Vagina (tissue), 2 donors: ENCODE data around the gene PPP1R3F.

ENCODE experiments used
- POLR2A ChIP-seq, 2 donors: fragments of 450-650 bp; IDR thresholded peaks; one replicate each; pipeline ENCODE4 v1.6.1; 2017; ENCODE audit warnings: antibody characterized with exemption in 2 of 2, mild to moderate bottlenecking in 2 of 2, moderate library complexity in 2 of 2
- POLR2AphosphoS5 ChIP-seq, 2 donors: sonication (generic); formaldehyde crosslinking; IDR thresholded peaks; one replicate each; pipeline ENCODE4 v1.9.0; 2017; ENCODE audit warnings: antibody characterized with exemption in 2 of 2, mild to moderate bottlenecking in 2 of 2, low read depth in 1 of 2; ENCODE audit not compliant: insufficient read depth in 1 of 2
- TF ChIP-seq, protein P1 (sequence below), 3 experiments: fragments of 450-650 bp in 2 of 3; fragments of 200-600 bp in 1 of 3; sonication (generic) in 1 of 3; IDR thresholded peaks; one replicate each; pipeline ENCODE4 v1.5.1; 2017 to 2019; ENCODE audit warnings: antibody characterized with exemption in 3 of 3, mild to moderate bottlenecking in 2 of 3, moderate library complexity in 2 of 3

DNA sequence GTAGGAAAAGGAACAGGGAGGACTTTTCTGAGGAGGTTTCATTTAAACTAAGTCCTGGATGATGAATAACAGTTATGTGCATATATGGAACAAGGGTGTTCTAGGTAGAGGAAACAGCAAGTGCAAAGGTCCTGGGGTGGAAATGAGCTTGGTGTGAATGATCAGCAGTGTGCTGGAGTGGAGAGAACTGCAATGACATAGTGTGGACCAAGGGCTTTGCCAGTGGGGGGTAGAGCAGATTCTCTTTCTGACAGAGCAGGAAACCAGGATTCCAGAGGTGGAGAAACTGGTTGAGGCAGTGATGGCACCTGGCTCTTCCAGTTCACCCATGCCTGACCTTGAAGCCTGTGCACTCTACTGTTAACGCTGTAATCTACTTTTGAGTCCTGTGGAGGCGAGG, 1.7 kb downstream of the PPP1R3F start:
- TF ChIP-seq, protein P1, sequence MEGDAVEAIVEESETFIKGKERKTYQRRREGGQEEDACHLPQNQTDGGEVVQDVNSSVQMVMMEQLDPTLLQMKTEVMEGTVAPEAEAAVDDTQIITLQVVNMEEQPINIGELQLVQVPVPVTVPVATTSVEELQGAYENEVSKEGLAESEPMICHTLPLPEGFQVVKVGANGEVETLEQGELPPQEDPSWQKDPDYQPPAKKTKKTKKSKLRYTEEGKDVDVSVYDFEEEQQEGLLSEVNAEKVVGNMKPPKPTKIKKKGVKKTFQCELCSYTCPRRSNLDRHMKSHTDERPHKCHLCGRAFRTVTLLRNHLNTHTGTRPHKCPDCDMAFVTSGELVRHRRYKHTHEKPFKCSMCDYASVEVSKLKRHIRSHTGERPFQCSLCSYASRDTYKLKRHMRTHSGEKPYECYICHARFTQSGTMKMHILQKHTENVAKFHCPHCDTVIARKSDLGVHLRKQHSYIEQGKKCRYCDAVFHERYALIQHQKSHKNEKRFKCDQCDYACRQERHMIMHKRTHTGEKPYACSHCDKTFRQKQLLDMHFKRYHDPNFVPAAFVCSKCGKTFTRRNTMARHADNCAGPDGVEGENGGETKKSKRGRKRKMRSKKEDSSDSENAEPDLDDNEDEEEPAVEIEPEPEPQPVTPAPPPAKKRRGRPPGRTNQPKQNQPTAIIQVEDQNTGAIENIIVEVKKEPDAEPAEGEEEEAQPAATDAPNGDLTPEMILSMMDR (IDR thresholded peaks at IDR 0.05): no peak
- TF ChIP-seq POLR2A (IDR thresholded peaks at IDR 0.05) (no peak), POLR2AphosphoS5 (IDR thresholded peaks at IDR 0.05; ENCODE audit: insufficient read depth in 1 of 2, low read depth in 1 of 2) (no peak)
